HepG2 (cell line): ENCODE measurements around the gene CA9. TPM values are rescaled to one million over a fixed set of nuclear protein-coding genes. Genes with fewer than 3 reads are reported as not detected.

Experiments
- HNRNPK ChIP-seq: fragments of 200-400 bp; formaldehyde crosslinking; IDR thresholded peaks from 2 replicates; pipeline ENCODE4 v1.6.1; 2018; ENCODE audit warnings: low read length, low read depth, moderate library complexity, mild to moderate bottlenecking; ENCODE audit not compliant: poor library complexity, severe bottlenecking
- NR2F6 ChIP-seq, 2 experiments: IDR thresholded peaks; 2 replicates each; pipeline ENCODE4 v1.6.1; 2016; ENCODE audit warnings: antibody characterized with exemption in 1 of 2, mild to moderate bottlenecking in 1 of 2
- SRF ChIP-seq: IDR thresholded peaks from 2 replicates; pipeline ENCODE4 v1.6.1; 2011; ENCODE audit warnings: mild to moderate bottlenecking, low read depth, low read length, moderate library complexity
- STAG1 ChIP-seq: sonication (generic); formaldehyde crosslinking; IDR thresholded peaks from 2 replicates; pipeline ENCODE4 v1.4.0; 2020; ENCODE audit warnings: missing genetic modification reagents
- TEAD2 ChIP-seq: sonication (generic); formaldehyde crosslinking; IDR thresholded peaks from 2 replicates; pipeline ENCODE4 v1.9.0; 2021; ENCODE audit warnings: missing genetic modification reagents
- ZFP82 ChIP-seq: sonication (generic); formaldehyde crosslinking; IDR thresholded peaks from 2 replicates; pipeline ENCODE4 v1.5.1; 2020; ENCODE audit warnings: mild to moderate bottlenecking, missing genetic modification reagents, borderline replicate concordance
- ZNF556 ChIP-seq: sonication (generic); formaldehyde crosslinking; IDR thresholded peaks from 2 replicates; pipeline ENCODE4 v1.4.0; 2020; ENCODE audit warnings: mild to moderate bottlenecking, missing genetic modification reagents, borderline replicate concordance
- ZSCAN25 ChIP-seq: sonication (generic); formaldehyde crosslinking; IDR thresholded peaks from 2 replicates; pipeline ENCODE4 v1.8.0; 2022; ENCODE audit warnings: mild to moderate bottlenecking, missing genetic modification reagents
- polyA plus RNA-seq, 8 experiments: library from polyadenylated mRNA; depleted of rRNA in 3 of 8; stranded (reverse) in 7 of 8; unstranded in 1 of 8; fragments of >200 nt; fragmentation: Illumina TruSeq in 4 of 8; extraction: Trizol in 4 of 8; gene quantifications; 2 replicates each; pipeline versions ENCODE4 v1.2.1 to v1.2.3, GENCODE V29; 2011 to 2016; ENCODE audit warnings: low read depth in 4 of 8, missing spikeins in 1 of 8, mixed read lengths in 1 of 8; ENCODE audit not compliant: insufficient read depth in 1 of 8
- total RNA-seq, 5 experiments: library from RNA; depleted of rRNA; stranded (reverse); fragments of >200 nt; fragmentation: Illumina TruSeq; extraction: Trizol; gene quantifications; 2 replicates each; pipeline ENCODE4 v1.2.3, GENCODE V29; 2016; ENCODE audit warnings: low read depth in 1 of 5
- TF ChIP-seq, protein P1 (sequence below): sonication (generic); formaldehyde crosslinking; IDR thresholded peaks from 2 replicates; pipeline ENCODE4 v1.4.0; 2020; ENCODE audit warnings: missing genetic modification reagents
- TF ChIP-seq, protein P2 (sequence below): sonication (generic); formaldehyde crosslinking; IDR thresholded peaks from 2 replicates; pipeline ENCODE4 v1.5.1; 2020; ENCODE audit warnings: mild to moderate bottlenecking, moderate library complexity, missing genetic modification reagents
- TF ChIP-seq, protein P3 (sequence below): sonication (generic); formaldehyde crosslinking; IDR thresholded peaks from 2 replicates; pipeline ENCODE4 v1.4.0; 2020; ENCODE audit warnings: missing genetic modification reagents, mild to moderate bottlenecking, borderline replicate concordance
- TF ChIP-seq, protein P4 (sequence below): sonication (generic); formaldehyde crosslinking; IDR thresholded peaks from 2 replicates; pipeline ENCODE4 v1.4.0; 2020; ENCODE audit warnings: mild to moderate bottlenecking, low read depth, missing genetic modification reagents
- TF ChIP-seq, protein P5 (sequence below): sonication (generic); formaldehyde crosslinking; IDR thresholded peaks from 2 replicates; pipeline ENCODE4 v1.8.1; 2022; ENCODE audit warnings: mild to moderate bottlenecking, missing genetic modification reagents
- TF ChIP-seq, protein P6 (sequence below): sonication (generic); formaldehyde crosslinking; IDR thresholded peaks from 2 replicates; pipeline ENCODE4 v1.5.0; 2020; ENCODE audit warnings: missing genetic modification reagents
- TF ChIP-seq, protein P7 (sequence below): sonication (generic); formaldehyde crosslinking; IDR thresholded peaks from 2 replicates; pipeline ENCODE4 v1.9.0; 2021; ENCODE audit warnings: missing genetic modification reagents, borderline replicate concordance

CA9 gene
- total and polyA plus RNA-seq, 2 of the 13 experiments (the other 11 are each of a cell fraction or from before 2014, with no cell fraction given): 0.13 to 152 TPM

DNA sequence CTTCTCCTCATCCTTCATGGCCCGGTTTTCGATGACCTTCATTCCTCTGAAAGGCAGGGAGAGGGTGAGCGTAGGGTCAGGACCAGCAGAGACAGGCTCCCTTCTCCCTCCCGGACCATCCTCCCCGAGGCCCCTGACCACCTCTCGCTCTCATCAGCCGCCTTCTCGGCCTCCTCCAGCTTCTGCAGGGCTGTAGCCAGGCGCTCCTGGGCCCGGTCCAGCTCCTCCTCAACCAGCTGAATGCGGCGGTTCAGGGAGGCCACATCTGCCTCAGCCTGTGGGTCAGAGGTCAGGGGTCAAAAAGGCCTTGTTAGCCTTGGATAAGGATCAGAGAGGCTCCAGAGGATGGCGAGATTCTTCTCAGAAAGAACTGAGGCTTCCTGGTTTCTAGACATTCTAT, 11.8 kb downstream of the CA9 start (continued):
- TF ChIP-seq, protein P1, sequence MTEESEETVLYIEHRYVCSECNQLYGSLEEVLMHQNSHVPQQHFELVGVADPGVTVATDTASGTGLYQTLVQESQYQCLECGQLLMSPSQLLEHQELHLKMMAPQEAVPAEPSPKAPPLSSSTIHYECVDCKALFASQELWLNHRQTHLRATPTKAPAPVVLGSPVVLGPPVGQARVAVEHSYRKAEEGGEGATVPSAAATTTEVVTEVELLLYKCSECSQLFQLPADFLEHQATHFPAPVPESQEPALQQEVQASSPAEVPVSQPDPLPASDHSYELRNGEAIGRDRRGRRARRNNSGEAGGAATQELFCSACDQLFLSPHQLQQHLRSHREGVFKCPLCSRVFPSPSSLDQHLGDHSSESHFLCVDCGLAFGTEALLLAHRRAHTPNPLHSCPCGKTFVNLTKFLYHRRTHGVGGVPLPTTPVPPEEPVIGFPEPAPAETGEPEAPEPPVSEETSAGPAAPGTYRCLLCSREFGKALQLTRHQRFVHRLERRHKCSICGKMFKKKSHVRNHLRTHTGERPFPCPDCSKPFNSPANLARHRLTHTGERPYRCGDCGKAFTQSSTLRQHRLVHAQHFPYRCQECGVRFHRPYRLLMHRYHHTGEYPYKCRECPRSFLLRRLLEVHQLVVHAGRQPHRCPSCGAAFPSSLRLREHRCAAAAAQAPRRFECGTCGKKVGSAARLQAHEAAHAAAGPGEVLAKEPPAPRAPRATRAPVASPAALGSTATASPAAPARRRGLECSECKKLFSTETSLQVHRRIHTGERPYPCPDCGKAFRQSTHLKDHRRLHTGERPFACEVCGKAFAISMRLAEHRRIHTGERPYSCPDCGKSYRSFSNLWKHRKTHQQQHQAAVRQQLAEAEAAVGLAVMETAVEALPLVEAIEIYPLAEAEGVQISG (CRISPR knock-in tag): no peak
- no peak for TF ChIP-seq HNRNPK
- no peak for TF ChIP-seq STAG1 (CRISPR knock-in tag)
- TF ChIP-seq, protein P2, sequence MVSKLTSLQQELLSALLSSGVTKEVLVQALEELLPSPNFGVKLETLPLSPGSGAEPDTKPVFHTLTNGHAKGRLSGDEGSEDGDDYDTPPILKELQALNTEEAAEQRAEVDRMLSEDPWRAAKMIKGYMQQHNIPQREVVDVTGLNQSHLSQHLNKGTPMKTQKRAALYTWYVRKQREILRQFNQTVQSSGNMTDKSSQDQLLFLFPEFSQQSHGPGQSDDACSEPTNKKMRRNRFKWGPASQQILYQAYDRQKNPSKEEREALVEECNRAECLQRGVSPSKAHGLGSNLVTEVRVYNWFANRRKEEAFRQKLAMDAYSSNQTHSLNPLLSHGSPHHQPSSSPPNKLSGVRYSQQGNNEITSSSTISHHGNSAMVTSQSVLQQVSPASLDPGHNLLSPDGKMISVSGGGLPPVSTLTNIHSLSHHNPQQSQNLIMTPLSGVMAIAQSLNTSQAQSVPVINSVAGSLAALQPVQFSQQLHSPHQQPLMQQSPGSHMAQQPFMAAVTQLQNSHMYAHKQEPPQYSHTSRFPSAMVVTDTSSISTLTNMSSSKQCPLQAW (CRISPR knock-in tag): no peak
- TF ChIP-seq, protein P3, sequence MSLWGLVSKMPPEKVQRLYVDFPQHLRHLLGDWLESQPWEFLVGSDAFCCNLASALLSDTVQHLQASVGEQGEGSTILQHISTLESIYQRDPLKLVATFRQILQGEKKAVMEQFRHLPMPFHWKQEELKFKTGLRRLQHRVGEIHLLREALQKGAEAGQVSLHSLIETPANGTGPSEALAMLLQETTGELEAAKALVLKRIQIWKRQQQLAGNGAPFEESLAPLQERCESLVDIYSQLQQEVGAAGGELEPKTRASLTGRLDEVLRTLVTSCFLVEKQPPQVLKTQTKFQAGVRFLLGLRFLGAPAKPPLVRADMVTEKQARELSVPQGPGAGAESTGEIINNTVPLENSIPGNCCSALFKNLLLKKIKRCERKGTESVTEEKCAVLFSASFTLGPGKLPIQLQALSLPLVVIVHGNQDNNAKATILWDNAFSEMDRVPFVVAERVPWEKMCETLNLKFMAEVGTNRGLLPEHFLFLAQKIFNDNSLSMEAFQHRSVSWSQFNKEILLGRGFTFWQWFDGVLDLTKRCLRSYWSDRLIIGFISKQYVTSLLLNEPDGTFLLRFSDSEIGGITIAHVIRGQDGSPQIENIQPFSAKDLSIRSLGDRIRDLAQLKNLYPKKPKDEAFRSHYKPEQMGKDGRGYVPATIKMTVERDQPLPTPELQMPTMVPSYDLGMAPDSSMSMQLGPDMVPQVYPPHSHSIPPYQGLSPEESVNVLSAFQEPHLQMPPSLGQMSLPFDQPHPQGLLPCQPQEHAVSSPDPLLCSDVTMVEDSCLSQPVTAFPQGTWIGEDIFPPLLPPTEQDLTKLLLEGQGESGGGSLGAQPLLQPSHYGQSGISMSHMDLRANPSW (CRISPR knock-in tag): no peak
- no peak for TF ChIP-seq SRF
- TF ChIP-seq, protein P4, sequence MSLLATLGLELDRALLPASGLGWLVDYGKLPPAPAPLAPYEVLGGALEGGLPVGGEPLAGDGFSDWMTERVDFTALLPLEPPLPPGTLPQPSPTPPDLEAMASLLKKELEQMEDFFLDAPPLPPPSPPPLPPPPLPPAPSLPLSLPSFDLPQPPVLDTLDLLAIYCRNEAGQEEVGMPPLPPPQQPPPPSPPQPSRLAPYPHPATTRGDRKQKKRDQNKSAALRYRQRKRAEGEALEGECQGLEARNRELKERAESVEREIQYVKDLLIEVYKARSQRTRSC (CRISPR knock-in tag): no peak
- TF ChIP-seq ZNF556: no peak
- no peak for TF ChIP-seq ZSCAN25 (CRISPR knock-in tag)
- TF ChIP-seq, protein P5, sequence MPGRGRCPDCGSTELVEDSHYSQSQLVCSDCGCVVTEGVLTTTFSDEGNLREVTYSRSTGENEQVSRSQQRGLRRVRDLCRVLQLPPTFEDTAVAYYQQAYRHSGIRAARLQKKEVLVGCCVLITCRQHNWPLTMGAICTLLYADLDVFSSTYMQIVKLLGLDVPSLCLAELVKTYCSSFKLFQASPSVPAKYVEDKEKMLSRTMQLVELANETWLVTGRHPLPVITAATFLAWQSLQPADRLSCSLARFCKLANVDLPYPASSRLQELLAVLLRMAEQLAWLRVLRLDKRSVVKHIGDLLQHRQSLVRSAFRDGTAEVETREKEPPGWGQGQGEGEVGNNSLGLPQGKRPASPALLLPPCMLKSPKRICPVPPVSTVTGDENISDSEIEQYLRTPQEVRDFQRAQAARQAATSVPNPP (CRISPR knock-in tag): no peak
- no peak for TF ChIP-seq ZFP82
- no peak for TF ChIP-seq TEAD2 (CRISPR knock-in tag)
- TF ChIP-seq NR2F6 (IDR thresholded peaks at IDR 0.05): peak; percentile 37; the same call in 1 of the 2 replicates
- TF ChIP-seq NR2F6 (CRISPR knock-in tag; IDR thresholded peaks at IDR 0.05): no peak
- TF ChIP-seq, protein P6, sequence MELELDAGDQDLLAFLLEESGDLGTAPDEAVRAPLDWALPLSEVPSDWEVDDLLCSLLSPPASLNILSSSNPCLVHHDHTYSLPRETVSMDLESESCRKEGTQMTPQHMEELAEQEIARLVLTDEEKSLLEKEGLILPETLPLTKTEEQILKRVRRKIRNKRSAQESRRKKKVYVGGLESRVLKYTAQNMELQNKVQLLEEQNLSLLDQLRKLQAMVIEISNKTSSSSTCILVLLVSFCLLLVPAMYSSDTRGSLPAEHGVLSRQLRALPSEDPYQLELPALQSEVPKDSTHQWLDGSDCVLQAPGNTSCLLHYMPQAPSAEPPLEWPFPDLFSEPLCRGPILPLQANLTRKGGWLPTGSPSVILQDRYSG (CRISPR knock-in tag): no peak
- TF ChIP-seq, protein P7, sequence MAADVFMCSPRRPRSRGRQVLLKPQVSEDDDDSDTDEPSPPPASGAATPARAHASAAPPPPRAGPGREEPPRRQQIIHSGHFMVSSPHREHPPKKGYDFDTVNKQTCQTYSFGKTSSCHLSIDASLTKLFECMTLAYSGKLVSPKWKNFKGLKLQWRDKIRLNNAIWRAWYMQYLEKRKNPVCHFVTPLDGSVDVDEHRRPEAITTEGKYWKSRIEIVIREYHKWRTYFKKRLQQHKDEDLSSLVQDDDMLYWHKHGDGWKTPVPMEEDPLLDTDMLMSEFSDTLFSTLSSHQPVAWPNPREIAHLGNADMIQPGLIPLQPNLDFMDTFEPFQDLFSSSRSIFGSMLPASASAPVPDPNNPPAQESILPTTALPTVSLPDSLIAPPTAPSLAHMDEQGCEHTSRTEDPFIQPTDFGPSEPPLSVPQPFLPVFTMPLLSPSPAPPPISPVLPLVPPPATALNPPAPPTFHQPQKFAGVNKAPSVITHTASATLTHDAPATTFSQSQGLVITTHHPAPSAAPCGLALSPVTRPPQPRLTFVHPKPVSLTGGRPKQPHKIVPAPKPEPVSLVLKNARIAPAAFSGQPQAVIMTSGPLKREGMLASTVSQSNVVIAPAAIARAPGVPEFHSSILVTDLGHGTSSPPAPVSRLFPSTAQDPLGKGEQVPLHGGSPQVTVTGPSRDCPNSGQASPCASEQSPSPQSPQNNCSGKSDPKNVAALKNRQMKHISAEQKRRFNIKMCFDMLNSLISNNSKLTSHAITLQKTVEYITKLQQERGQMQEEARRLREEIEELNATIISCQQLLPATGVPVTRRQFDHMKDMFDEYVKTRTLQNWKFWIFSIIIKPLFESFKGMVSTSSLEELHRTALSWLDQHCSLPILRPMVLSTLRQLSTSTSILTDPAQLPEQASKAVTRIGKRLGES (CRISPR knock-in tag): no peak
